HEK293T (cell line): ENCODE results near the gene FAM20C.

Experiments
- CTCF ChIA-PET: fragments of 350-600 bp; formaldehyde crosslinking; extraction: SDS; loops from one replicate; lab custom pipeline; 2021; ENCODE audit warnings: antibody characterized with exemption, inconsistent platforms; lab: Yijun Ruan, JAX
- POLR2A ChIA-PET: fragments of 350-600 bp; formaldehyde crosslinking; extraction: SDS; loops from one replicate; lab custom pipeline; 2020; ENCODE audit warnings: antibody characterized with exemption, inconsistent platforms; lab: Yijun Ruan, JAX
- DNase-seq: peaks from one replicate; pipeline ENCODE4 v3.0.0; 2012; ENCODE audit warnings: mixed read lengths; ENCODE audit errors: extremely low spot score
- ARNT ChIP-seq: fragments of 450-650 bp; IDR thresholded peaks from 2 replicates; pipeline ENCODE4 v1.6.1; 2017; ENCODE audit warnings: mild to moderate bottlenecking
- BHLHE40 ChIP-seq: fragments of 450-650 bp; IDR thresholded peaks from 2 replicates; pipeline ENCODE4 v1.6.1; 2016; ENCODE audit warnings: mild to moderate bottlenecking, moderate library complexity, borderline replicate concordance
- CTBP1 ChIP-seq: fragments of 450-650 bp; IDR thresholded peaks from 2 replicates; pipeline ENCODE4 v1.6.1; 2016; ENCODE audit warnings: borderline replicate concordance
- ELF4 ChIP-seq: fragments of 450-650 bp; IDR thresholded peaks from 2 replicates; pipeline ENCODE4 v1.6.1; 2017; ENCODE audit warnings: antibody characterized with exemption
- FOXA1 ChIP-seq: fragments of 450-650 bp; IDR thresholded peaks from 2 replicates; pipeline ENCODE4 v1.6.1; 2016; ENCODE audit warnings: mild to moderate bottlenecking
- FOXK2 ChIP-seq: fragments of 450-650 bp; IDR thresholded peaks from 2 replicates; pipeline ENCODE4 v1.6.1; 2016; ENCODE audit warnings: mild to moderate bottlenecking
- FOXM1 ChIP-seq: fragments of 450-650 bp; IDR thresholded peaks from 2 replicates; pipeline ENCODE4 v1.6.1; 2017; ENCODE audit warnings: mild to moderate bottlenecking, borderline replicate concordance
- HDGF ChIP-seq: fragments of 450-650 bp; IDR thresholded peaks from 2 replicates; pipeline ENCODE4 v1.6.1; 2017; ENCODE audit warnings: antibody characterized with exemption, borderline replicate concordance
- L3MBTL2 ChIP-seq: fragments of 450-650 bp; conservative IDR thresholded peaks from 2 replicates; pipeline ENCODE4 v1.6.1; 2016; ENCODE audit warnings: mild to moderate bottlenecking
- LEF1 ChIP-seq: fragments of 450-650 bp; IDR thresholded peaks from 2 replicates; pipeline ENCODE4 v1.6.1; 2017; ENCODE audit warnings: mild to moderate bottlenecking, borderline replicate concordance
- NFRKB ChIP-seq: fragments of 450-650 bp; IDR thresholded peaks from 2 replicates; pipeline ENCODE4 v1.6.1; 2016; ENCODE audit warnings: mild to moderate bottlenecking, moderate library complexity
- PKNOX1 ChIP-seq: fragments of 450-650 bp; IDR thresholded peaks from 2 replicates; pipeline ENCODE4 v1.6.1; 2016
- SP1 ChIP-seq: fragments of 450-650 bp; IDR thresholded peaks from 2 replicates; pipeline ENCODE4 v1.6.1; 2017
- SUZ12 ChIP-seq: fragments of 450-650 bp; IDR thresholded peaks from 2 replicates; pipeline ENCODE4 v1.6.1; 2016; ENCODE audit warnings: mild to moderate bottlenecking
- TARDBP ChIP-seq: fragments of 450-650 bp; IDR thresholded peaks from 2 replicates; pipeline ENCODE4 v1.6.1; 2016
- ZNF384 ChIP-seq: fragments of 450-650 bp; IDR thresholded peaks from 2 replicates; pipeline ENCODE4 v1.6.1; 2016

The FAM20C gene

GRCh38 chr7:167976-168791, 24.2 kb upstream of the FAM20C start:
- POLR2A ChIA-PET, result interaction anchor here (1.0 to 1.3 kb wide), 2 partner anchors 18 to 24 kb away, joined by 3 to 4 read pairs; partner anchors contain the start of gene FAM20C
- no peak for TF ChIP-seq TARDBP
- TF ChIP-seq HDGF, result no peak
- no peak for TF ChIP-seq SUZ12
- no peak for TF ChIP-seq ARNT
- no peak for TF ChIP-seq L3MBTL2
- TF ChIP-seq BHLHE40, result no peak
- DNase-seq, result no peak
- CTCF ChIA-PET, result no interaction called here

- POLR2A ChIA-PET, result no interaction called here
- TF ChIP-seq L3MBTL2 (no peak), TARDBP (no peak), SUZ12 (no peak), FOXK2 (no peak), FOXA1 (no peak), ARNT (no peak), ELF4 (no peak), PKNOX1 (no peak), ZNF384 (no peak), FOXM1 (no peak), NFRKB (no peak), HDGF (no peak), LEF1 (no peak), SP1 (no peak)
- CTCF ChIA-PET, result no interaction called here
- DNase-seq, result no peak
Observed at GRCh38 chr7:169276-170172, 22.8 kb upstream of the FAM20C start.

GRCh38 chr7:170551-171363, 21.6 kb upstream of the FAM20C start:
- ChIA-PET CTCF (no interaction called here), POLR2A (no interaction called here)
- no peak for TF ChIP-seq TARDBP
- TF ChIP-seq HDGF, result no peak
- TF ChIP-seq FOXK2, result no peak
- no peak for TF ChIP-seq ELF4
- TF ChIP-seq ARNT, result no peak
- TF ChIP-seq LEF1, result no peak
- TF ChIP-seq NFRKB, result no peak
- no peak for TF ChIP-seq SUZ12
- TF ChIP-seq PKNOX1, result no peak
- no peak for TF ChIP-seq FOXM1
- no peak for DNase-seq

GRCh38 chr7:171364-171904, 20.9 kb upstream of the FAM20C start:
- DNase-seq, result no peak
- no peak for TF ChIP-seq PKNOX1
- CTCF ChIA-PET, result no interaction called here
- POLR2A ChIA-PET, result no interaction called here

- TF ChIP-seq L3MBTL2, result no peak
- TF ChIP-seq NFRKB, result no peak
- TF ChIP-seq HDGF, result no peak
- TF ChIP-seq CTBP1, result no peak
- TF ChIP-seq FOXM1, result no peak
- no peak for TF ChIP-seq ELF4
- no peak for TF ChIP-seq PKNOX1
- no peak for TF ChIP-seq BHLHE40
- no peak for TF ChIP-seq LEF1
- no peak for TF ChIP-seq ARNT
- no peak for TF ChIP-seq SP1
- TF ChIP-seq TARDBP, result no peak
- no peak for TF ChIP-seq FOXA1
- TF ChIP-seq SUZ12, result no peak
- no peak for TF ChIP-seq FOXK2
- no peak for DNase-seq
- CTCF ChIA-PET, result no interaction called here
- POLR2A ChIA-PET, result interaction anchor here (1.0 kb wide), 1 partner anchor 10 kb away, joined by 3 read pairs; no protein-coding TSS in a partner anchor
Observed at GRCh38 chr7:171912-172515, 20.4 kb upstream of the FAM20C start.
